GM23338 (cell line): ENCODE data around the gene STAB2. TPM values are rescaled to one million over a fixed set of nuclear protein-coding genes. Genes with fewer than 3 reads are reported as not detected.

Experiments used
- ATAC-seq: fragments of 200-7000 bp; cut with Tn5 transposase; 3 replicates; pipeline ENCODE4 v1.9.1; 2020
- DNase-seq: peaks from one replicate; pipeline ENCODE4 v3.0.0-alpha.2; 2015; ENCODE audit warnings: low spot score
- H2AFZ ChIP-seq: fragments of 200-600 bp; sonication (generic); 2 replicates; pipeline ENCODE4 v1.8.0; 2016; ENCODE audit warnings: antibody characterized with exemption, mild to moderate bottlenecking, moderate library complexity
- H3F3A ChIP-seq: fragments of 200-600 bp; sonication (generic); replicated peaks from 2 replicates; pipeline ENCODE4 v1.8.0; 2017; ENCODE audit warnings: antibody characterized with exemption, mixed run types, low read depth
- H3K27ac ChIP-seq: fragments of 200-600 bp; sonication (generic); 2 replicates; pipeline ENCODE4 v1.6.1; 2016; ENCODE audit warnings: low read depth
- H3K27me3 ChIP-seq: fragments of 200-600 bp; sonication (generic); 2 replicates; pipeline ENCODE4 v1.8.0; 2016; ENCODE audit warnings: mild to moderate bottlenecking, mixed run types, moderate library complexity; ENCODE audit not compliant: insufficient read depth
- H3K36me3 ChIP-seq: fragments of 200-600 bp; sonication (generic); 2 replicates; pipeline ENCODE4 v1.8.0; 2016; ENCODE audit warnings: mild to moderate bottlenecking; ENCODE audit not compliant: insufficient read depth
- H3K4me1 ChIP-seq: fragments of 200-600 bp; sonication (generic); 2 replicates; pipeline ENCODE4 v1.8.0; 2016; ENCODE audit warnings: mild to moderate bottlenecking, moderate library complexity; ENCODE audit not compliant: insufficient read depth
- H3K4me2 ChIP-seq: fragments of 200-600 bp; sonication (generic); 2 replicates; pipeline ENCODE4 v1.7.1; 2017; ENCODE audit warnings: mixed run types
- H3K4me3 ChIP-seq: fragments of 200-600 bp; sonication (generic); 2 replicates; pipeline ENCODE4 v1.6.1; 2016; ENCODE audit warnings: mixed run types
- H3K79me2 ChIP-seq: fragments of 200-600 bp; sonication (generic); replicated peaks from 2 replicates; pipeline ENCODE4 v1.8.0; 2017; ENCODE audit warnings: mild to moderate bottlenecking; ENCODE audit not compliant: insufficient read depth
- H3K9me2 ChIP-seq: fragments of 200-600 bp; sonication (generic); 2 replicates; pipeline ENCODE4 v1.8.0; 2017; ENCODE audit not compliant: insufficient read depth
- H4K20me1 ChIP-seq: fragments of 200-600 bp; sonication (generic); replicated peaks from 2 replicates; pipeline ENCODE4 v1.8.0; 2017; ENCODE audit warnings: mild to moderate bottlenecking; ENCODE audit not compliant: insufficient read depth
- H3K27ac Mint-ChIP-seq: 2 replicates; pipeline ENCODE4 v1.8.0; 2020; ENCODE audit warnings: inconsistent platforms, mild to moderate bottlenecking, moderate library complexity, mixed read lengths
- H3K27me3 Mint-ChIP-seq: 3 replicates; pipeline ENCODE4 v1.8.0; 2022; ENCODE audit warnings: low read depth, mild to moderate bottlenecking, moderate library complexity, mixed read lengths, inconsistent platforms; ENCODE audit not compliant: insufficient read depth, poor library complexity
- H3K36me3 Mint-ChIP-seq: 3 replicates; pipeline ENCODE4 v1.8.0; 2021; ENCODE audit warnings: low read depth, mild to moderate bottlenecking, inconsistent platforms, moderate library complexity, mixed read lengths
- H3K4me1 Mint-ChIP-seq: 3 replicates; pipeline ENCODE4 v1.8.0; 2020; ENCODE audit warnings: mild to moderate bottlenecking, inconsistent platforms, mixed read lengths
- H3K4me3 Mint-ChIP-seq: 3 replicates; pipeline ENCODE4 v1.8.0; 2021; ENCODE audit warnings: moderate library complexity, mild to moderate bottlenecking, inconsistent platforms, mixed read lengths
- H3K9me3 Mint-ChIP-seq: 3 replicates; pipeline ENCODE4 v1.8.0; 2020; ENCODE audit warnings: moderate library complexity, mild to moderate bottlenecking, inconsistent platforms, mixed read lengths
- CREB1 ChIP-seq: fragments of 250-450 bp; sonication (Bioruptor Pico); IDR thresholded peaks from 2 replicates; pipeline ENCODE4 v1.5.0; 2020; ENCODE audit warnings: low read depth, mild to moderate bottlenecking, moderate library complexity
- CTCF ChIP-seq, 2 experiments: fragments of 200-600 bp in 1 of 2; sonication (generic) in 1 of 2; conservative IDR thresholded peaks; 2 replicates each; pipeline versions ENCODE4 v1.5.1 to v1.6.1; 2016 to 2017; ENCODE audit warnings: antibody characterized with exemption in 2 of 2, low read depth in 2 of 2, mild to moderate bottlenecking in 2 of 2, moderate library complexity in 1 of 2
- ETS1 ChIP-seq: IDR thresholded peaks from 2 replicates; pipeline ENCODE4 v1.6.1; 2016; ENCODE audit warnings: antibody characterized with exemption
- EZH2 ChIP-seq: fragments of 200-600 bp; sonication (generic); IDR thresholded peaks from one replicate; pipeline ENCODE4 v1.8.0; 2017; ENCODE audit warnings: antibody characterized with exemption, mild to moderate bottlenecking, low read depth; ENCODE audit not compliant: unreplicated experiment
- JUNB ChIP-seq: IDR thresholded peaks from one replicate; pipeline ENCODE4 v1.6.1; 2016; ENCODE audit warnings: antibody characterized with exemption; ENCODE audit not compliant: unreplicated experiment
- NANOG ChIP-seq: IDR thresholded peaks from 2 replicates; pipeline ENCODE4 v1.6.1; 2016; ENCODE audit warnings: antibody characterized with exemption, borderline replicate concordance
- POLR2AphosphoS5 ChIP-seq: IDR thresholded peaks from 2 replicates; pipeline ENCODE4 v1.6.1; 2016; ENCODE audit warnings: antibody characterized with exemption, low read depth
- STAT1 ChIP-seq: IDR thresholded peaks from one replicate; pipeline ENCODE4 v1.6.1; 2016; ENCODE audit warnings: antibody characterized with exemption; ENCODE audit not compliant: unreplicated experiment
- ZNF462 ChIP-seq: fragments of 250-450 bp; sonication (Bioruptor Pico); IDR thresholded peaks from 2 replicates; pipeline ENCODE4 v1.5.0; 2020; ENCODE audit warnings: mild to moderate bottlenecking, moderate library complexity
- polyA plus RNA-seq: library from polyadenylated mRNA; unstranded; fragments of >200 nt; fragmentation: Nextera tagmentation; extraction: Ambion mirVana; gene quantifications from 2 replicates; pipeline ENCODE4 v1.2.1, GENCODE V29; 2016
- total RNA-seq: library from RNA; depleted of rRNA; stranded (reverse); fragments of >200 nt; shearing (Covaris generic); gene quantifications from 2 replicates; pipeline ENCODE4 v1.2.3, GENCODE V29; 2014

Gene STAB2
- total and polyA plus RNA-seq, 2 experiments from 2014 or later = 0.14 TPM; not detected in 1

GRCh38 chr12:103712216-103712615 lies 125.1 kb downstream of the STAB2 start:
- H3K4me3 Mint-ChIP-seq = no peak overlapping the region
- H3K27me3 Mint-ChIP-seq = peaks cover 3% of the 10 kb centered on the region
- H3K4me1 Mint-ChIP-seq = no peaks in the 10 kb centered on the region

More at GRCh38 chr12:103712216-103712615, 125.1 kb downstream of the STAB2 start:
- DNase-seq (no peak), ATAC-seq (no peak)
- Mint-ChIP-seq H3K36me3 (no peaks in the 10 kb centered on the region), H3K27ac (no peak overlapping the region), H3K9me3 (no peaks in the 10 kb centered on the region; the same call in 2 of the 3 replicates)
- TF ChIP-seq JUNB (no peak), CTCF (conservative IDR thresholded peaks at IDR 0.05; ENCODE audit: low read depth in 2 of 2) (no peak), STAT1 (no peak), NANOG (no peak), CREB1 (no peak), EZH2 (no peak), POLR2AphosphoS5 (no peak), ZNF462 (CRISPR knock-in tag) (no peak), ETS1 (no peak)
- H3K4me3 ChIP-seq = no peak overlapping the region
- H3K79me2 ChIP-seq = no peaks in the 10 kb centered on the region
- H3F3A ChIP-seq = no peaks in the 10 kb centered on the region
- no peak overlapping the region for H2AFZ ChIP-seq
- H4K20me1 ChIP-seq = no peaks in the 10 kb centered on the region
- H3K27me3 ChIP-seq = no peaks in the 10 kb centered on the region
- H3K9me2 ChIP-seq = peaks cover 9% of the 10 kb centered on the region; the same call in 1 of the 2 replicates
- no peaks in the 10 kb centered on the region for H3K4me1 ChIP-seq
- no peak overlapping the region for H3K4me2 ChIP-seq
- no peak overlapping the region for H3K27ac ChIP-seq
- no peaks in the 10 kb centered on the region for H3K36me3 ChIP-seq
